HuH-7 (cell line): ENCODE results near the gene PKP3.
"Not testable (repeated sequence)": the region's sequence is repeated elsewhere in the genome, so short reads cannot be mapped to it uniquely, and the experiment has no call there.

ENCODE experiments used
- DNase-seq: peaks from one replicate; pipeline ENCODE4 v3.0.0; 2011; ENCODE audit warnings: low spot score

The PKP3 gene

DNA sequence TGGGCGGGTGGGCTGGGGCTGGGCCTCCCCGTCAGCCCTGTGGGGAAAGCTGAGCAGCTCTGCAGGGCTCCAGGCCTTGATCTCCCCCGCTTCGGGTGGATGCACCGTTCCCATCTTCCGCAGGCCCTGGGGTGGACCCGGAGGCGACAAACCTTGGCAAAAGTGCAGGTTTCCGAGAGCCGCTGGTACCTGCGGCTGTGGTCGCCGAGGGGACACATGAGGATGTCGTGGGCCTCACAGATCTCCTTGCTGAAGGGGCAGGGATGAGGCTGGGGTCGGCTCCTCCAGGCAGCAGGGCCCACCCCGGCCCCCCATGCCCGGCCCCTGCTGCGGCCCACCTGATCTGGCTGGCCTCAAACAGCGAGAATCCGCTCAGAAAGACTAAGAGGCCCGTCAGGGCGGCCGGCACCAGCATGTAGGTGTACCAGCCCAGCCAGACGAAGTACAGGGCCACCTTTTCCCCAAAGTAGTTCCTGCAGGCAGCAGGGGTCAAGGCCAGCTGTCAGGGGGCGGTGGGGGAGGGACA is 36.0 kb downstream of the PKP3 start:
- no peak for DNase-seq

DNA sequence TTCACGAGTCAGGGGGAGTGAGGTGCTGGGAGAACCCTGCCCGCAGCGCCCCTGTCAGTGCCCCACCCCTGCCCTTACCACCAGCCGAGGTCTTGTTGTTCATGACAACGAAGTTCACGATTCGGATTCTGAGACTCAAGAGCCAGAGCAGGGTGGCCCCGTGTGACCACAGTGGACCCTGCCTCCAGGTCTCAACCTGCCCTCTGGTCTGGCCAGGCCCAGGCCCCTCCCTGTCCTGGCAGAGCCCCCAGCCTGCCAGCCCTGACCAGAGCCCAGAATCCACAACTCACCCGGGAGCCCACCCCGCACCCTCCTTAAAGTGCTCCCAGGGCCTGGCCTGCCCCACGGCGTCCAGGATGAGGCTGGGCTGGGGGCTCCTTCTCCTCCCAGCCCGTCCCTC is 37.9 kb downstream of the PKP3 start:
- DNase-seq, result no peak

DNA sequence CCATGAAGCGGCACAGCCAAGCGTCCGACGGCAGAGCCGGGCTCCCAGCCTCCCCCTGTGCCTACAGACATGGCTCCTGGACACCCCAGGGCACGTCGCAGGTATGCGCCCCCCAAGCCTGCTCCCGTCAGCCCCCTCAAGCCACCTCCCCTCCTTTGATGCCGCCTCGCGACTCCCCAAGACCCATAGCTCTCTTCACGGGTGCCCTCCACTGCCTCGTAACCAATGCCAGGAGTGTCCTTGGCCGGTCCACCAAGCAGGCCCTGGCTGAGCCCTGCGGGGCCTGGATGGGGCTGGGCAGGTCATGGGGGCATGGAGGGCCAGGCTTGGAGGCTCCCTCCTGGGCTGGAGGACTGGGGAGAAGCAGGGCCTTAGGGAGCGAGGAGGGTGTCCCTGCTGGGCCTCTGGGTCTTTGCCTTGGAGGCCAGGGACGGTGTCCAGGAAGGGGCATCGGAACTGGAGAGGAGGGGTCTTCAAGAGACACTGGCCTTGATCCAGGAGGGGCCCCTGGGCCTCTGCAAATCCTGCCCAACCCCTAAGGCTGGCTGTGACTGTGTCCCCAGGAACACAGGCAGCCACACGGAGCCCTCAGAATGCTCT is 38.6 kb downstream of the PKP3 start:
- DNase-seq, result no peak

GRCh38 chr11:433111-433510 is 39.1 kb downstream of the PKP3 start:
- DNase-seq, result no peak

- DNase-seq, result no peak
Observed at GRCh38 chr11:433641-434040, 39.6 kb downstream of the PKP3 start.

DNA sequence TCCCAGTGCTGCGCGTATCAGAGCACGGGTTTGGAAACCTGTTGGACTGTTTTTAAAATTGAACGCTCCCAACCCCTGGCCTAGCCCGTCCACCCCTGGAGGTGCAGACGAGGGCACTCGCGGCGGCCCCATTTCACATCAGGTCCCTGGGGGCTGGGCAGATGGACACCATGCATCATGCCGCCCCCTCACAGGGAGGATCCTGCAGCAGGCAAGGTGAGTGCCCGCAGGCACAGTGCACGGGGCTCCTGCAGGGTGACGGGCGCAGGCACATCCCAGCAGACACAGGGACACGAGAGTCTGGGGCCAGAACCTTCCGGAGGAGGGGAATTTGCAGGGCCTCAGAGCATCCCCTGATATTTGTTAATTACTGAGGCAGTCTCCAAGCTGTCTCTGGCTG is 40.5 kb downstream of the PKP3 start:
- no peak for DNase-seq

- DNase-seq, result not testable (repeated sequence)
Observed at GRCh38 chr11:434999-435740, 41.2 kb downstream of the PKP3 start.

GRCh38 chr11:437228-437870 is 43.3 kb downstream of the PKP3 start:
- DNase-seq, result no peak

GRCh38 chr11:438101-438844 is 44.3 kb downstream of the PKP3 start:
- DNase-seq, result no peak

DNA sequence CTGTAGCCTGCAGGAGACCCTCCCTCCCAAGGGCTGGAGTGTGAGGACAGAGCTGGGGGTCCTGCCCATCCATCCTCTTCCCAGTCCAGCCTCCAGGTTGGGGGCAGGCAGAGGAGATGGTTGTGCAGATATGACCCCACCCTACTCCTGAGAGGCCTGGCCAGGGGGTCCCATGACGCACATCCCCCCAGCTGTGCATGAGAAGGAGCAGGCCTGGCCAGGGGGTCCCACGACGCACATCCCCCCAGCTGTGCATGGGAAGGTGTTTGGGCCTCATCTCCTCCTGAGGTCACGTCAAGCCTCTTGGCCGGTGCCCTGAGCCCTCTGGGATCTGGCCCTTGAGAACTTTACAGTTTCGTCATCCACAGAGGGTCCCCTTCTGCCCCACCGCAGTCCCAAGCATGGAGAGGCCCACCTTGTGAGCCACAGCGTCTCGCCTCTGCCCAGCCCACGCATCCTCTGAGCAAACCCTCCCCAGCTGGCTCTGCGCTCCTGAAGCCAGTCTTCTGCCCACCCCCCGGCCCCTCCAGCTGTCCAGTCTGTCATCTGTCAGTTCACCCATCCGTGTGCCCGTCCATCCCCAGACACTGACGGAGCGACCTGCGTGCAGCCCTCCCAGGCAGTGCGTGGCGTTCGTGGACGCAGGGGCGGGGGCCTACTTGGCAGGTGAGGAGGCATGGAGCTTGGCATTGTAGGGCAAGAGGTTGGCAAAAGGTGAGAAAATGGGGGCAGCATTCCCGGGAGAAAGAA is 45.5 kb downstream of the PKP3 start:
- no peak for DNase-seq

GRCh38 chr11:440065-441042 is 46.3 kb downstream of the PKP3 start:
- no peak for DNase-seq

DNA sequence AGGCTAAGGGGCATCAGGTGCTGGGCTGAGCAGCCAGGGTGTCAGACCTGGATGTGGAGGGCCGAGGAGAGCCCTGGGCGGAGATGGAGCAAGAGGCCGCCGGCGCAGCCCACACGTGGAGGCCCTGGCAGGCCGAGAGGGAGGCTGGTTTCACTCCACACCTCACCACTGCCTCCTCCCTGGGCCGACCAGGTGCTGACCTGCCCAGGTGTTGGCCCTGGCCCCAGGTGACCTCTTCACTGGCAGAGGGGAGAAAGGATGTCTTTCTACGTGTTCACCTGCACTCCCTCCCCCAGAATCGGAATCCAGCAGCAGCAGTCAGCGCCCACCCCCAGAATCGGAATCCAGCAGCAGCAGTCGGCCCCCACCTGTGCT is 47.0 kb downstream of the PKP3 start:
- no peak for DNase-seq

GRCh38 chr11:441418-442274 is 47.6 kb downstream of the PKP3 start, which contains the start of gene ANO9:
ANO9 (minus strand) TSS chr11:442011; CDS start chr11:441926, 85 bp downstream.
- no peak for DNase-seq

DNA sequence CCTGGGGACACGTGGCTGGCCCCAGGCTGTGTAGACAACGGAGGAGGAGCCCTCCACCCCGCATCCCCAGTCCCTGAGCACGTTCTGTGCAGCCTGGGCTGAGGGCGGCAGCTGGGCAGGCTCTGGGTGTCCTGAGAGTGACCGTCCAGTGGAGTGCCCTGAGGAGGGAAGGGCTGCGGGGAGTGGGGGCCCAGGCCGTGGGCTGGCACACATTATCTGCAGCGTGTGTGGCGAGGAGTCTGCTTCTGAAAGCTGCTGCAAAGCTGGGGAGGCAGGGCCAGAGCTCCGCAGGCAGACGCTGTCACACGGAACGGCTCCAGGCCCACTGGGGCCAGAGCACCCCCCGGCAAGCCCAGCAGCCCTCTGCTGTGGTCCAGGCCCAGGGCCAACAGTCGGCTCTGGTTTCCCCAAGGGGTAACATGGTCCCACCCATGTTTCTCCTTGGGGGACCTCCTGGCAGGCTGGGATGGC is 48.6 kb downstream of the PKP3 start:
- no peak for DNase-seq

DNA sequence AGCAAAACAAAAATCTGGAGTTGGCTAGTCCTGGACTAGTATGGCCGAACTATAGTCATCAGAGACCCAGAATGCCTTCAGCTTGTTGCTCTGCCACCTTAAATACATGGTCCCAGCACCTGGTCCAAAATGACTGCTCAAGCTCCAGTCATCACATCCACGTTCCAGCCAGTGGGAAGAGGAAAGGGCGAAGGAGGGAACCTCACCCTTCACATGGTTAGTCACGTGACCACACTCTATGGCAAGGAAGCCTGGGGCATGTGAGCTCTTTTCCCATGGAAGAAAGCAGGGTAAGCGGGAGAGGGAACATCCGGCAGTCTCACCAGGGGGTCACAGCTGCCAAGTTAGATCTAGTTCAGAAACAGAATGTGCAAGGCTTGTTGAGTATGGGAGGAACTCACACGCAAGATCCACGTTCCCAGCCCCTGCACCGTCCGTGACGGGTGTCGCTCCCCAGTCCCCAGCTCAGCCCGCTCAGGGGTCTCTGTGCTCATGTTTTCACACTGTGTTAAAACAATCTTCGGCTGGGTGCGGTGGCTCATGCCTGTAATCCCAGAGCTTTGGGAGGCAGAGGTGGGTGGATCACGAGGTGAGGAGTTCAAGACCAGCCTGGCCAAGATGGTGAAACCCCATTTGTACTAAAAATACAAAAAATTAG is 49.7 kb downstream of the PKP3 start:
- no peak for DNase-seq

- no peak for DNase-seq
Observed at GRCh38 chr11:444396-445144, 50.6 kb downstream of the PKP3 start.

- no peak for DNase-seq
Observed at GRCh38 chr11:445765-446588, 52.0 kb downstream of the PKP3 start.
